Glomerular visceral epithelial cell (primary cell): ENCODE measurements around the gene CDAN1.

ENCODE experiments used
- DNase-seq: peaks from one replicate; pipeline ENCODE4 v3.0.0-alpha.2; 2016; ENCODE audit errors: extremely low spot score

The CDAN1 gene

GRCh38 chr15:42733027-42733426, 3.9 kb downstream of the CDAN1 start:
- no peak for DNase-seq

DNA sequence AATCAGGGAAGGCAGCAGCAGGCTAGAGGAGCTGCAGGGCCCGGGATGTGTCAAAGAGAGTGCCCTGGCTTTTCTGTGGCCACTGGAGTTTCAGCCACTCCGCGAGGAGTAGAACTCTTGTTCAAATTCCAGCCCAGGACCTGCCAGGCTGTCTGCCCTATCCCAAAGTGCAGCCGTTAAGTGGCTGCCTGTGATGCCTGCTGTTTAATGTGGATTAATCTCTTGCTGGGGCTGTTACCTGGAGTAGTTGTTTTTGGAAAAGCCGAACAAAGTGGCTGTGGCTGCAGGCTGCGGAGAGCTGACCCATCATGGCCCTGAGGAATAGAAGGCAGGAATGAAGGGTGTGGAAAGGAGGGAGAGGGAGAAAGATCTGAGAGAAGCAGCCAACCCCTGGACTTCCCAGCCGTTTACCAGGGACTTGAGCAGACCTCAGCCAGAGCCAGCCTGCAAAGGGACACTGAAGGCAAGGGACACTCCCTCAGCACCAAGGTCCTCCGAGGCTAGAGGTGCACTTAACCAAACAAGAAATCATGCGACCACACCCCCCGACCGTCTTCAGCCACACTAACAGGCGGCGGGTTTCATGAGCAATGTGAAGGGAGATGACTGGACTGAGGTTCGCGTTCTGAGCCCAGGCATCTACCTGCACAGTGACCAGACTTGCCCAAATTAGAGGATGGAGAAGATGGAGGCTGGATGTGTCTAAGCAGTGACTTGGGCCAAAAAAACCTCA, 4.7 kb downstream of the CDAN1 start:
- DNase-seq, result no peak

DNA sequence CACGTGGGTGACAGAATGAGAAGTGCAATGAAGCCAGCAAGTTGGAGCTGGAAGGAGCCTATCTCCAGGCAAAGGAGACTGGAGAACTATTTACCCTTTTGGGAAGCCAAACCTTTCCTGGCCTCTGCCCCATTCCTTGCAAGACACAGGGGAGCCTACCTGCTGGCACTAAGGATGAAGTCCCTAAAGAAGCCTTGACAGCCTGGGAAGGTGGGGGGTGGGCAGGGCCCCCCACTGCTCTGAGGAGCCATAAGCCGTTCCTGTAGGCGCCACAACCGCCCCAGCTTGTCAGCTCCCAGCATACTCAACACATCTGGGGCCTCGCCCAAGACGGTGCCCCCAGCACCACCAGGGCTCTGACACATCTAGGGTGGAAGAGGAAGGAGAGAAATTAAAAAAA, 5.5 kb downstream of the CDAN1 start:
- DNase-seq, result no peak

DNA sequence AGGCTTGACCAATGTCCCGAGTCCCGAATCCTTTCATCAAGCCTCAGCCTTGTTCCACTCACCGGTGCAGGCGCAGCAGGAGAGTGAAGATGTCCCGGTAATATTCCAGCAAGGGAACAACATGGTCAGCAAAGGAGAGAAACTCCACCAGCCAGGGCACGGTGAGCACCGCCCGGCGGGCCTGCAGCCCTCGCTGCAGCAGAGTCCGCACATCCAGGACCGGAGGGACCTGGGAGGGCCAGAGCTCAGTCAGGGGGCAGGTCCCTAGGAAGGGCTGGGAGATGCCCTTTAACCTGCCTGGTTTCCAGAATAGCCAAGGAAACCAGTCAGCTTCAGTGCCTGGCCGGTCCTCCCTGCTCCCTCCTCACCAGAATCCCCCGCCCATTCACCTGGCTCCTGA, 6.4 kb downstream of the CDAN1 start:
- DNase-seq, result no peak

- DNase-seq, result no peak
Measured at GRCh38 chr15:42730135-42730534, 6.8 kb downstream of the CDAN1 start.

DNA sequence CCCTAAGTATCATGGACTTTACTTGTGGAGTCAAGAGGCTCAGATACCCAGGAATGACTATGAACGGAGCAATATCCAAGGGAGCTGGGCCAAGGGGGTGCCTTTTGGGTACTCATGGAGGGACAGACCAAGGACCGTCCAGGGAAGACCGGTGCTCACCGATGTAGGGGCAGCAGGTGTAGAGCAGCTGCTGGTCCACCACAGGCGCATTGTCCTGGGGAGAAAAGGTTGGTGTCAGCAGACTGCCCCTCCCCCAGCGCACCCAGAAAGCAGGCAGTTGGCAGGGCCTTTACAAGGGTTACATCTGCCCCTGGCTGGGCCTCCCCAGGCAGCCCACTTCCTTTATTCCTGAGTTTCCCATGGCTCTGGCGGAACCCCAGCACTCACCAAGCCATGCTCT, 7.5 kb downstream of the CDAN1 start:
- no peak for DNase-seq

- no peak for DNase-seq
Measured at GRCh38 chr15:42728972-42729371, 8.0 kb downstream of the CDAN1 start.

- DNase-seq, result no peak
Measured at GRCh38 chr15:42728560-42728959, 8.4 kb downstream of the CDAN1 start.

DNA sequence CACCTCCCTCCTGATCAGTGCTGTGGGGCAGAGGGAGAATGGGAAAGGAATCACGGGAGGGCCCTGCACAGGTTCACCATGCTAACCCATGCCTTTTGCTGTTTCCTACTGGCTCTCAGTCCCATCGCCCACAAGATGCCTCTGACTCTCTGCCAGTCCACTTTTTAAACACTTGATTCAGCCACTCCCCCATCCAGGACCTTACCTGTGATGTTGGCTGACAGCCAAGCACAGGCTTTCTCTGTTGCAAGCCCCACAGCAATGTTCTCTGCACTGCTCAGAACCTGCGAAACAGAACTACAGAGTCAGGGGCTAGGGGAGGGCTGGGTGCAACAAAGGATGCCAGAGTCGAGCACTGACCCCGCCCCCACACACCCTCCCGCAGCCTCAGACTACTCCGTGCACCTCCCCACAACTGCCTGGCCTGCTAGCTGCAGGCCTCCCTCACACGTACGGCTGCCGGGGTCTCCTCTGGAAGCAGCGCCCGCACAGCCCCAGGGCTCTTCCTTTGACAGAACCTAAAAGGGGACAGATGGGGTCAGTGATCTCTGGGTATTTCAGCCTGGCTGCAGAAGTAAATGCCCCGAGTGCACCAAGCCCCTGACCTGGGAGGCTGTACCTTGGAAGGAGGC, 9.1 kb downstream of the CDAN1 start:
- no peak for DNase-seq

DNA sequence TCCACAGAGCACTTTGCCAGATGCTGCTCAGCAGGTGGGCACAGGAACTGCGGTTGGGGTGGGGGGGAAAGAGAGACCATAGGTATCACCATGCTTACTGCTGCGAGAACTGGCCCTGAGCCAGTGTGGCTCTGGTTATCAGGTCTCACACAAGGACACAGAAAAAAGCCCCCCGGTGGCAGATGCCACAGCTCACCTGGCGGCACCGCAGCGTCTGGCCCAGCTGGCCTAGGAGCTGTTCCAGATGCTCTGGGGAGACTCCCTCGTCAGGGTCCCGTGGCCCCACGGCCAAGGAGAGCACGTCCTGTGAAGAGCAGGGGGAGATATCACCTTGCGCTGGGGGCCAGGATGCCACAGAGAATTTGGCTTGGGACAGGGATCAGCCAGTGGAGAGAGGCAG, 10.8 kb downstream of the CDAN1 start:
- DNase-seq, result no peak

GRCh38 chr15:42725331-42725903, 11.5 kb downstream of the CDAN1 start:
- DNase-seq, result no peak

- no peak for DNase-seq
Measured at GRCh38 chr15:42724276-42724675, 12.7 kb downstream of the CDAN1 start.

DNA sequence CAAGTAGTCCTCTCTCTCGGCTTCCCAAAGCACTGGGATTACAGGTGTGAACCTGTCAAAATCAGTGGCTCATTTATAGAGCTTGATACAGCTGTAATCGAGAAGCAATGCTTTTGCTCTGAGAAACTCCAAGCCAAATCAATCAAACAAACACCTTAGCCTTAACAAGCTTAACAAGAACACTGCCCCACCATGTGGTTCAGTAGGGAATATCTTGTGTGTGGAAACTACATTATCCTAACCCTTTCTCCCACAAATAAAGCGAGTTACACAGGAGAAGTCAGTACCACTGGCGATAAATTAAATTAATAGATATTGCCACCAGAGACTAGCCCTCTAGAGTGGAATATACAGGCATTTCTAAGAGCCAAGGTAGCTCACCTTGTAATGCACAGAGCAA, 13.9 kb downstream of the CDAN1 start:
- DNase-seq, result no peak

- no peak for DNase-seq
Measured at GRCh38 chr15:42721916-42722315, 15.0 kb downstream of the CDAN1 start.

DNA sequence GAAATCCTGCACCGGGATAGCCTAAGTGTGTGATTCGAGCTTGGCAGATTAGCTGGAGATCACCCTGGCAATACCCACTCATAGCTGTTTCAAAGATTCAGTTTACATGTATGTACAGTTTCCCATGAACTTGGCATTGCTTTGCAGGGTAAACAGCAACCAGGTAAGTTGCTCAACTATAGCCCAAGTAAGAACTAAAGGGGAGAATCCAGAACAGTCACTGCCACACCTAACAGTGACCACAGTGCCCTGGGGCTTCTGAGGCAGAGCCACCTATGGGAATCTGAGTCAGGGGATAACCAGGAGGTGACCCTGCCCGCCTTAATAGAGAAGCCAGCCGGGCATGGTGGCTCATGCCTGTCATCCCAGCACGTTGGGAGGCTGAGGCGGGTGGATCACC, 15.9 kb downstream of the CDAN1 start:
- DNase-seq, result no peak

GRCh38 chr15:42720071-42720470, 16.9 kb downstream of the CDAN1 start:
- DNase-seq, result no peak

DNA sequence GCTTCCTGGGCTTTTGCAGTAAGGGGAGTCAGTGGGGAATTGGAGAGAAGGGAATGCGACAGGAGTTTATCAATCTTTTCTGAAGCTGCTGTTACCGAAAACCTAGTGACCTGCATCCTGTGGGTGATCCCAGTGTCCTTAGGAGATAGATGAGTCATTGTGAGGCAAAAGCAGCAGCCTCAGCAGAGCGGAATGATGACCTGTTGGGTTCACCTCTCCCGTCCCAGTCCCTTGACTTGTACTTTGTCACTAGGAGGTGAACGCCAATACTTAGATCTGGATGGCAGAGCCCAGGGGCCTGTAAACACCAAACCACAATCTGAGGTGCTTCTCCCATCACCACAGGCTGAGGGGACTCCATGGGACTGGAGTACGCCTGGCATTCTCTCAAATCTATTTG, 17.9 kb downstream of the CDAN1 start:
- no peak for DNase-seq

- DNase-seq, result no peak
Measured at GRCh38 chr15:42716626-42717025, 20.3 kb downstream of the CDAN1 start.

DNA sequence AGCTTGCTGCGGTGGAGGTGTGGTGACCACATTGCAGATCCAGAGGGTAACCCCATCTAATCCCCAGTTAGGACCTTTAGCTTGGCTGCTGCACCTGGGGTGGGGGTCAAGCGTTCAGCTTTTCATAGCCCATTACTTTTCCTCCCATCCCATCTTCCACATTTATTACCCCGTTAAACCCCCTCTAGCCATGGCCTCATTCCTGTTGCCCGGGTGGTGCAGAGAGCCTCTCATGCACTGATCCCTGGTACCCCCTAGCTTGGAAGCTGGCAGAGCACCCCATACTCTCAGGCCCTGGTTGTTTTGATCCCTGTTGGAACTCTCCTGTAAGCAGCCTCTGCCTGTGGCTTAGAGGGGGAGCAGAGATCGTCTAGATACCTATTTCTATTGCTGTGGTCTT, 20.8 kb downstream of the CDAN1 start:
- no peak for DNase-seq

GRCh38 chr15:42712584-42712983, 24.3 kb downstream of the CDAN1 start:
- DNase-seq, result no peak

GRCh38 chr15:42711746-42712145, 25.2 kb downstream of the CDAN1 start:
- no peak for DNase-seq

- DNase-seq, result no peak
Measured at GRCh38 chr15:42710662-42711061, 26.3 kb downstream of the CDAN1 start.

DNA sequence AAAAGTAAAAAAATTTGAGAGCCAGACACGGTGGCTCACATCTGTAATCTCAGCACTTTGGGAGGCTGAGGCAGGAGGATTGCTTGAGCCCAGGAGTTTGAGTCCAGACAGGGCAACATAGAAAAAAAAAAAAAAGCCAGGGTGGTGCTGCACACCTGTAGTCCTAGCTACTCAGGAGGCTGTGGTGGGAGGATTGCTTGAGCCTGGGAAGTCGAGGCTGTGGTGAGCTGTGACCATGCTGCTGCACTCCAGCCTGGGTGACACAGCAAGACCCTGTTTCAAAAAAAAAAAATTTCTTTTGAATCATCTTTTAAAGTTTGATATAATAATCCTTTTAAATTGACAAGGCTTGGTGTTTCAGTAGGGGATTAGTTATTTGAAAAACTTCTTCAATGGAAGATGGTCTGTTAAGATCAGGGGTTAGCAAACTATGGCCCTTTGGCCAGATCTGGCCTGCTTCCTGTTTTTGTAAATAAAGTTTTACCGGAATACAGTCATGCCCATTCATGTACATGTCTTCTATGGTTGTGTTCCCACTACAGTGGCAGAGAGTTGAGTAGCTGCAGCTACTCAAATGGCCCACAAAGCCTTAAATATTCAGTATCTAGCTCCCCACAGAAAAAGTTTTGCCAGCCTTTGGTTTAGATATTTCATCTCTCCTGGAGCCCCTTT, 28.9 kb downstream of the CDAN1 start:
- DNase-seq, result no peak
